Mammary epithelial cell (primary cell): Measurements from ENCODE around the gene GRID1.

Source experiments
- CTCF ChIP-seq, 2 donors: IDR thresholded peaks in 1 of 2; conservative IDR thresholded peaks in 1 of 2; 2 replicates each; pipeline ENCODE4 v1.5.1; 2011 to 2012; ENCODE audit warnings: inconsistent platforms in 2 of 2, low read length in 2 of 2, mild to moderate bottlenecking in 2 of 2, control low read depth in 1 of 2, low read depth in 1 of 2; ENCODE audit not compliant: insufficient read depth in 1 of 2; ENCODE audit errors: extremely low read depth in 1 of 2
- EZH2 ChIP-seq: IDR thresholded peaks from 2 replicates; pipeline ENCODE4 v1.6.1; 2012; ENCODE audit warnings: low read length, inconsistent platforms, borderline replicate concordance

GRCh38 chr10:86082556-86082955 is 284.0 kb downstream of the GRID1 start:
- TF ChIP-seq CTCF (conservative IDR thresholded peaks at IDR 0.05 in 1 of 2, IDR thresholded peaks at IDR 0.05 in 1 of 2; ENCODE audit: extremely low read depth in 1 of 2, insufficient read depth in 1 of 2, low read depth in 1 of 2, low read length in 2 of 2) (no peak), EZH2 (no peak)
